Stimulated activated naive CD8-positive, alpha-beta T cell treated with anti-CD3 and anti-CD28 coated beads, Interleukin-15, Interleukin-2, amounts not matched to agents 100 ng/mL and 50 ng/mL, for 24 hours (primary cell): ENCODE measurements around the gene TOMM5.

Experiments used
- H3K27ac Mint-ChIP-seq: one replicate; pipeline ENCODE4 v1.8.0; 2021; ENCODE audit warnings: mild to moderate bottlenecking, mixed read lengths
- H3K27me3 Mint-ChIP-seq: one replicate; pipeline ENCODE4 v1.8.0; 2021; ENCODE audit warnings: mixed read lengths
- H3K36me3 Mint-ChIP-seq: one replicate; pipeline ENCODE4 v1.8.0; 2021; ENCODE audit warnings: low read depth, mixed read lengths
- H3K4me1 Mint-ChIP-seq: one replicate; pipeline ENCODE4 v1.8.0; 2021; ENCODE audit warnings: low read depth, mixed read lengths
- H3K4me3 Mint-ChIP-seq: one replicate; pipeline ENCODE4 v1.8.0; 2021; ENCODE audit warnings: mild to moderate bottlenecking, mixed read lengths
- H3K9me3 Mint-ChIP-seq: one replicate; pipeline ENCODE4 v1.8.0; 2021; ENCODE audit warnings: mixed read lengths

TOMM5 gene

DNA sequence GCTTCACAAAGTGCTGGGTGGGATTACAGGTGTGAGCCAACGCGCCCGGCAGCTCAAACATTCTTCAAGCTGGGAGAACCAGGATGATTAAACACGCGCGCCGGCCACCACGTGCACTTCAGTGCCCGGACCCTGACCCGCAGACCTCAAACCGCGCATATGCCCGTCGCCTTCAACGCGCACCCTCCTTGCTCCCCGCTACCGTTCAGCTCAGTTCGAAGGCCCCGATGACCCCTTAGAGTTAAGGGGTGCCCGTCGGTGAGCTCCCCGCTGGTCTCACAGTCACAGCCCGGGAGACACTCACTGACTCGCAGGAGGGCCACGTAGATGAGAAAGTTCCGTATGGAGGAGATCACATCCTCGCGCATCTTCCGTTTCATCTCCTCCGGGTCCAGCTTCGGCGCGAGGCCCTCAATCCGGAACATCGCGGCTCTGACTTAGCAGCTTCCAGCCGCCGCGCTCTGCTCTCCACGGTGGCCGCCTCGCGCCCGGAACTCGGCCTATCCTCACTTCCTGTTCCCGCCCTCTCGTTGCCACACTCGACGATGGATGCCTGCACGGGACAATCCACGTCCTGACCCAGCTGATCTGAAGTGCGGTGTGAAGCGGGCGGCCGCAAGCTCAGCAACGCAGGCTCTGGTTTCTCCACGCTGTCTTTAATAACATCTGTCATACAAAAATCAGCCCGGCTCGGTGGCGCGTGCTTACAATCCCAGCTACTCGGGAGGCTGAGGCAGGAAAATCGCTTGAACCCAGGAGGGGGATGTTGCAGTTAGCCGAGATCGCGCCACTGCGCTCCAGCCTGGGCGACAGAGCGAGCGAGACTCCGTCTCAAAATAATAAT lies at the start of gene TOMM5:
Gene TOMM5, minus strand, starts transcription at position 490 of the 844 bp plus-strand sequence. Its CDS starts 65 bp downstream, at position 425.
- peak within 1 kb of the TSS; percentile 96 for H3K4me3 Mint-ChIP-seq
- peaks cover 14% of the 10 kb centered on the region for H3K27me3 Mint-ChIP-seq
- peaks cover 45% of the 10 kb centered on the region for H3K4me1 Mint-ChIP-seq
- peak within 1 kb of the TSS; percentile 99 for H3K27ac Mint-ChIP-seq
- no peaks in the 10 kb centered on the region for H3K9me3 Mint-ChIP-seq
- peaks cover 43% of the 10 kb centered on the region for H3K36me3 Mint-ChIP-seq

DNA sequence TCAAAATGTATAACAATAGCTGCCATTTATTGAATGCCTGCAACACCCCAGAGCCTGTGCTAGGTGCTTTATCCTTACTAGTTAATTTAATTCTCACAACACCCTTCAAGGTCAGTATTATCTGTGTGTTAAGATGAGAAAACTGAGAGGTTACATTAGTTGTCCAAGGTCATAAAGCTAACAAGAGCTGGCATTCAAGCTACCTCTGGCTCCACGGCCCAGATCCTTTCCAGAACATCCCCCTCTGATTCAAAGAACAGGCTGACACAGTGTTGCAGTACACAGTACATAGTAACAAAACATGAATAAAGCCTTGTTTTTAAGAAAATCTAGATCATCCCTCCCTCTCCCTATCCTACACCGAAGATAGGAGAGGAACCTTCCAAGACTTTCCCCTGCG lies 48.9 kb upstream of the TOMM5 start:
- Mint-ChIP-seq H3K9me3 (no peaks in the 10 kb centered on the region), H3K27me3 (peaks cover 35% of the 10 kb centered on the region), H3K4me3 (no peak overlapping the region), H3K36me3 (no peaks in the 10 kb centered on the region), H3K27ac (no peak overlapping the region), H3K4me1 (no peaks in the 10 kb centered on the region)

DNA sequence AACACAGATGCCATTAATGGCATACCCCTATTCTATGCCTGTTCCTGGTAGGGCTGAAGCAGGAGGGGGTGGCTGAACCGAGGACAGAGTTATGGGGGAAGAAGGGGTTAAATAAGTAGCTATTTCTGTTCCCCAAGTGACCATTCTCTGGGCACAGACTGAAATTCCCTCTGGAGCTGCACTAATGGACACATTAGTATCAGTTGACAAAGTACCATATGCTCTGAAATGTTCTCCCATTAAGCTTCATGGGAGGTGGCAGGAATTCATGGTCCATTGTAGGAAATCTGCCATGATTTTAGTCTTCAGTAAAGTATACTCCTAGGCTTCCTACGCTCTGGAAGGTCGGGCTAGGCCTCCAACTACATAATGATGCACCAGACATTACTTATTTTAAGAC lies 47.8 kb upstream of the TOMM5 start:
- H3K4me3 Mint-ChIP-seq = no peak overlapping the region
- no peaks in the 10 kb centered on the region for H3K36me3 Mint-ChIP-seq
- H3K9me3 Mint-ChIP-seq = no peaks in the 10 kb centered on the region
- H3K27ac Mint-ChIP-seq = no peak overlapping the region
- H3K4me1 Mint-ChIP-seq = no peaks in the 10 kb centered on the region
- H3K27me3 Mint-ChIP-seq = peaks cover 32% of the 10 kb centered on the region

DNA sequence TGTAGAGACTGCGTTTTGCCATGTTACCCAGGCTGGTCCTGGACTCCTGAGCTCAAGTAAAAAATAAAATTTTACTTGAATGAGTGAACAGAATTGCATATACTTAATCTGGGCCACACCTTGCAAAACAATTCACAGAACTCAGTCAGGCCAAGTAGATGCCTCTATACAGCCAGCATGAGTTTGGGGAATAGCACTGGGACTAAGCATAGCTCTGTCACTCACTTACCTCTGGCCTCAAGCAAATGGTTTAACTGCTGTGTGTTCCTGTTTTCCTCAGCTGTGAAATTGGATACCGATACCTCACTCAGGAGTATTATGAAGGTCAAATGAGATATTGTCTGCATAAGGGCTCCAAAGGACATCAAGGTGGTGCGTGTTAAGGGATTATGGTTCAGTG lies 47.4 kb upstream of the TOMM5 start:
- no peak overlapping the region for H3K27ac Mint-ChIP-seq
- no peaks in the 10 kb centered on the region for H3K9me3 Mint-ChIP-seq
- H3K36me3 Mint-ChIP-seq = no peaks in the 10 kb centered on the region
- H3K4me3 Mint-ChIP-seq = no peak overlapping the region
- H3K27me3 Mint-ChIP-seq = peaks cover 31% of the 10 kb centered on the region
- H3K4me1 Mint-ChIP-seq = no peaks in the 10 kb centered on the region

DNA sequence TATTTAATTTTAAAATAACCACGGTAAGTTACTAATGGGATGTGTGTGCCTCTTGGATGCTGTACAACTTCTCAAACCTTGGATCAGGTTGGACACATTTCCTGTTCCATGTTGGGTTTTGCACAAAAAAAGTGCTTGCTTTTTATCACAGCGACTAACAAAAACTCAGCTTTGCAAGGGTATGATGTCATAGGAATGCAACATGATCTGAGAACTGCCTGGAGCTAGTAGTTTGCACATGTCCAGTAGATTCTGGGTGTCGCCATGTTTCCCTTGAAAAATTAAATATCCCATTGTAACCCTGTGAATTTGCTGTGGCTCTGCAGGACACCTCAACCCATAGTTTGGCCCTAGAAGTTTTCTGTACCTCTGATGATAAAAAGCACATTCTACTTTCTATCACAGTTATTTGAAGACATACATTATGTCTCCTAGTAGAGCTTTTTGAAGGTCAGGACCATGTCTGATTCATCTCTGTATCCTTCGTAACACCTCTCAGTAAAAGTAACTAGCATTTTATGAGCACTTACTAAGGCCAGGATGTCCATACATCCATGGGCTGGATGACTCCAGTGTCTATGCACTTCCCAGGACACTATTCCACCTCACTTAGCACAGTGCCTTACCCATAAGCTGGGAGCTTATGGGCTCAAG lies 46.8 kb upstream of the TOMM5 start:
- Mint-ChIP-seq H3K9me3 (no peaks in the 10 kb centered on the region), H3K36me3 (no peaks in the 10 kb centered on the region), H3K4me3 (no peak overlapping the region), H3K27me3 (peaks cover 27% of the 10 kb centered on the region), H3K4me1 (no peaks in the 10 kb centered on the region), H3K27ac (no peak overlapping the region)

DNA sequence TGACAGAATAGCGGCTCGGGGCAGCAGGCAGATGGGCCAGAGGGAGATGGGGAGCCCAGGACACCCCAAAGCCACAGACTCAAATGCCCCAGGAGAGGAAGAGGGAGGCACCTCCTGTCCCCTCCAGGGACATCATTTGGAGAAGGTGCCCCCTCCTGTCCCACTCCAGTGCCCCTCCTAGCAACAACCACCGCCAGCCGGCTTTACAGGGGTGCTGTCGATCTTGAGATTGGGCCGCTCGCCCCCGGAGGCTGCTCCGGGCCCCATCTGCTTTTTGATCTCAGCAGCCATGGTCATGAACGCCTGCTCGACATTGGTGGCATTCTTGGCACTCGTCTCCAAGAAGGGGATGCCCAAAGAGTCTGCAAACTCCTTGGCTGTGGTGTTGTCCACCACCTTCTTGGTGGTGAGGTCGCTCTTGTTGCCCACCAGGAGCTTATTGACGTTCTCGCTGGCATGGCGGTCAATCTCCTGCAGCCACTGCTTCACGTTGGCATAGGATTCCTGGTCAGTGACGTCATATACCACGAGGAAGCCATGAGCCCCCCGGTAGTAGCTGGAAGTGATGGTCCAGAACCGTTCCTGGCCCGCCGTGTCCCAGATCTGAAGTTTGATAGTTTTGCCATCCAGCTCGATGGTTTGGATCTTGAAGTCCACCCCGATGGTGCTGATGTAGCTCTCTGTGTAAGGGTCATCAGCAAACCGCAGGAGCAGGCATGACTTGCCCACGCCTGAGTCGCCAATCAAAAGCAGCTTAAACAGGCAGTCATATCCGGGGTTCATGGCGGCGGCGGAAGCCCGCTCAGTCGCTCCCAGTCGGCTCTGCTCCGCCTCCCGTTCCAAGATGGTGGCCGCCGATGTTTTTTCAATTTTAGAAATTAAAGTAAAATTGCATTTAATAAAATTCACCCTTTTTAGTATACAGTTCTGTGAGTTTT lies 44.4 kb upstream of the TOMM5 start:
- H3K27ac Mint-ChIP-seq = no peak overlapping the region
- H3K4me1 Mint-ChIP-seq = no peaks in the 10 kb centered on the region
- no peak overlapping the region for H3K4me3 Mint-ChIP-seq
- H3K9me3 Mint-ChIP-seq = no peaks in the 10 kb centered on the region
- no peaks in the 10 kb centered on the region for H3K36me3 Mint-ChIP-seq
- peaks cover 13% of the 10 kb centered on the region for H3K27me3 Mint-ChIP-seq

DNA sequence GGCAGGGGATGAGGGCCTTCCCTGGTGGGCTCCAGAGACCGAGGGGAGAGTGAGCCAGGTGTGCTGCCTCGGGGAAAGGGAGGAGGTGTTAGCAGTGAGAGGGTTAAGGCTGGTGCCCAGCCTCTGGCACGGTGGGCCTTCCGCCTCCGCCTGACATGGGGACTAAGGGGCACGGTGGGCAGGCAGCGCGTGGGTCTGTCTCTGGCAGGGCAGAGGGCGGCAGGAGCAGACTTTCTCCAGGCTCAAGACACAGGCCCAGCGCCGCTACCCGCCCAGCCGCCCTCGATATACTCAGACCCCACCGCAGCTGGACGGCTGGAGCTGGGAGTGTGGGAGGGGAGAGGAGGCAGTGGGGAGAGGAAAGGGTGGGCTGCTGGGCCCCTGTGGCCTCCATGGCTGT lies 43.4 kb upstream of the TOMM5 start:
- Mint-ChIP-seq H3K4me3 (no peak overlapping the region), H3K4me1 (no peaks in the 10 kb centered on the region), H3K27ac (no peak overlapping the region), H3K9me3 (no peaks in the 10 kb centered on the region), H3K27me3 (peaks cover 3% of the 10 kb centered on the region), H3K36me3 (no peaks in the 10 kb centered on the region)

DNA sequence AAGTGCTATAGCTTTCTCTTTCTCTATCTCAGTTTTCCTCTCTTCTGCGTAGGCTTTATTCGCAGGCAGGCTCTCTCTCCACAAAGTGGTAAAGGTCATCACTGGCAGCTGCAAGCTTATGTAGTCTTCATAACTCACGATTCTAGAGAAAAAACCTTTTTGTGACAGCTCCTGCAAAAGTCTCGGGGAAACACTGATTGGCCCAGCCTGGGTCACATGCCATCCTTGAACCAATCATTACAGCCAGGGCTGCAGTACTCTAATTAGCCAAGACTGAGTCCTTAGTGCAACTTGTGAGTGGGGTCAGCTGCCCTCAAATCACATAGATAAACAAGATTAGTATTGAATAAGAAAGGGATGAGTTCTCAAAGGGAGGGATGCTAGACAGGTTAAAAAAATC lies 40.1 kb upstream of the TOMM5 start:
- no peaks in the 10 kb centered on the region for H3K9me3 Mint-ChIP-seq
- H3K4me1 Mint-ChIP-seq = no peaks in the 10 kb centered on the region
- no peak overlapping the region for H3K27ac Mint-ChIP-seq
- no peak overlapping the region for H3K4me3 Mint-ChIP-seq
- no peaks in the 10 kb centered on the region for H3K36me3 Mint-ChIP-seq
- peaks cover 2% of the 10 kb centered on the region for H3K27me3 Mint-ChIP-seq

DNA sequence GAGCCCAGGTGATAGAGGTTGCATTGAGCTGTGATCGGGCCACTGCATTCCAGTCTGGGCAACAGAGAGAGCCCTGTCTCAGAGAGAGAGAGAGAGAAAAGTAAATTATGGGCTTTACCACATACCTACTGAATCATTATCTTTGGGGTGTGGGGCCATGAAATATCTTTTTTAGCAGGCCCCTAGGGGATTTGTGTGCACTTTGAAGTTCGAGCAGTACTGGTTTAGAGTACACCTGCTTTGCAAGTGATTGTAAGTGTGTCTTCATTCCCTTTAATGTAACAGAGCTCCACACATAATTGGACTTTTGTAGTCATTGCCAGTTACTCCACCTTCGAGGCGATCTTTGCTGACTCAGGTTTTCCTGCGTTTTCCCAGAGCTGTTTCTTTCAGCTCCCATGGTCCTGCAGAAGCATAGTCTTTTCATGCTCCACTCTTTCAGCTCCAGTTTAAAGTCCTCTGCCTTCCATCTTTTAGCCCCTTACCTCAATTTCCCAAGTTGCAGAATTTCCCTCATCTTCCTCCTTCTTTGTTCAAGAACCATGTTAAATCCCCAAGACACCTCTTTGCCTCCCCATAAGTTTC lies 34.4 kb upstream of the TOMM5 start:
- no peak overlapping the region for H3K27ac Mint-ChIP-seq

DNA sequence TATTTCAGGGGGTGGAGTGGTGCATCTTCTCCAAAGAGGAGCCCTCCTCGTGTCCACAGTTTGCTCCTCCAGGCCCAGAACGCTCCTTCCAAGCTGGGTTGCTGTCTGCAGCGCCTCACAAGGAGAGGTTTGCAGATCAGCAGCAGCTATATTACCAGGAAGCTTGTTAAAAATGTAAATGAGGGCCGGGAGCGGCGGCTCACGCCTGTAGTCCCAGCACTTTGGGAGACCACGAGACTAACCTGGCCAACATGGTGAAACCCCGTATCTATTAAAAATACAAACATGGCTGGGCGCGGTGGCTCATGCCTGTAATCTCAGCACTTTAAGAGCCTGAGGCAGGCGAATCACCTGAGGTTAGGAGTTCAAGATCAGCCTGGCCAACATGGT lies 33.4 kb upstream of the TOMM5 start:
- Mint-ChIP-seq H3K4me3 (no peak overlapping the region), H3K27ac (no peak overlapping the region), H3K4me1 (no peaks in the 10 kb centered on the region), H3K9me3 (no peaks in the 10 kb centered on the region), H3K36me3 (no peaks in the 10 kb centered on the region), H3K27me3 (no peaks in the 10 kb centered on the region)

More for the DNA sequence above, 34.4 kb upstream of the TOMM5 start:
- no peaks in the 10 kb centered on the region for H3K27me3 Mint-ChIP-seq
- no peak overlapping the region for H3K4me3 Mint-ChIP-seq
- no peaks in the 10 kb centered on the region for H3K4me1 Mint-ChIP-seq
- no peaks in the 10 kb centered on the region for H3K9me3 Mint-ChIP-seq
- H3K36me3 Mint-ChIP-seq = no peaks in the 10 kb centered on the region

DNA sequence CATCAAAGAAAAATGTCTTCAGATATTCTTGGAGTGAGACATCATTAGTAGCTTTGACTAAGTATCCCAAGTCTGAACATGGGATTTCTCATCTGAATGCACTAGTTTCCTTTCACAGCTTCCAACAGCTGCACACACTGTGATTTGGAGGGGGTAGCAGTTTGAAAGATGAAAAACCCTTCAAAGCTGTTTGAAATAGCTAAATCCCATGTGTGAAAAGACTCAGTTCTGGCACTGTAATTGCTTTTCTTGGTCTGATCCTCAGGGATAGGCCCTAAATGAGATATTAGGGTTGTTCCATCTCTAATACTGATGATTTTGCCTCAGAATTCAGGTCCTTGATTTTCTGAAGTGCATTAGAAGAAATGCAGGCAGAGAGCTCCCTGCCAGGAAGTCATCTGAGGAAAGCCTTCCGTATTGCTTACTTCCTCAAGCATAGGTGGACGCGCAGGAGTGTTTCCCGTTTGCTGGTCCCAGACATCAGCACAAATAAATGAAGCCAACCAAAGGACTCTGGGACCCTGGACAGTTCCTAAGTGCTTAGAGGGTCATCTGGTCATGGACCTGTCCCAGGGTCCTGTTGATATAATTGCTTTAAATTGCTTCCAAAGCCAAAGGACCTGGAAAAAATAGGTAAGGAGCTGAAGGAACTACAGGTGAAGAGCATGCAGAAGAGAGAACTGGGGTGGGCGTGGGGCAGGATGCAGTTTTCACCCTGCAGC lies 32.8 kb upstream of the TOMM5 start:
- Mint-ChIP-seq H3K9me3 (no peaks in the 10 kb centered on the region), H3K4me3 (no peak overlapping the region), H3K36me3 (no peaks in the 10 kb centered on the region), H3K4me1 (no peaks in the 10 kb centered on the region), H3K27ac (no peak overlapping the region), H3K27me3 (no peaks in the 10 kb centered on the region)

DNA sequence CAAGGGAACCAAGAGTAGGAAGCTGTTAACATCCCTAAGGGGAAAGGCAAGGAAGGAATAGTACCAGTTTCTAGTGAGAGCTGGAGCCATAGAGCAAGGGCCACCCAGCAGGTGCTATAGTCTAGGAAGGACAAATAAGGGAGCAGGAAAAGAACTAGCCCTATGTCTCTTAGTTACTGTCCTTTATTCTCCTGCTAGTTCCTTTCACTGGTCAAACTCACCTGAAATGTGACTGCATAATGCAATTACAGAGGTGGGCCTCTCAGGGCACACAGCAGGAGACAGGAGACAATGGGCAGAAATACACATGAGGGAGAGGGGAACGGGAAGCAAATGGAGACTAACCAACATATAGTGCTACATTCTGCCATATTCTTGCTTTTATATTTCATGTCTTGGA lies 31.7 kb upstream of the TOMM5 start:
- Mint-ChIP-seq H3K36me3 (no peaks in the 10 kb centered on the region), H3K27me3 (no peaks in the 10 kb centered on the region), H3K27ac (no peak overlapping the region), H3K4me3 (no peak overlapping the region), H3K9me3 (no peaks in the 10 kb centered on the region), H3K4me1 (no peaks in the 10 kb centered on the region)

DNA sequence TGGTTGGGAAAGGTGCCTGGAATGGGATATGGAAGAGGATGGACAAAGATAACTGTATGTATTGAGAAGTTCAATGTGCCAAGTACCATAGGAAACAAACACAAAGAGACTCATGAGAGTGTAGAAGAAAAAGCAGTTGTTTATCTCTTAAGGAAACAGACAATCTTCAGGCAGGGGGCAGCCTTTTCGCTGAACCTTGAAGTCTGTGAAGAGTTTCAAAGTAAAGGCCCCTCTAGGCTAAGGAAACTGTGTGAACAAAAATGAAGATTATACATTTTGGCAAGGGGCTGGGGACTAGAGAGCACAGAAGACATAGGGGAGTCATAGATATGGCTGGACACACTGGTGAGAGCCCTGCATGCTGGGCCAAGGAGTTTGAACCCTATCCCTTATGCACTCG lies 30.9 kb upstream of the TOMM5 start:
- Mint-ChIP-seq H3K27ac (no peak overlapping the region), H3K9me3 (no peaks in the 10 kb centered on the region), H3K4me1 (no peaks in the 10 kb centered on the region), H3K4me3 (no peak overlapping the region), H3K27me3 (no peaks in the 10 kb centered on the region), H3K36me3 (no peaks in the 10 kb centered on the region)

DNA sequence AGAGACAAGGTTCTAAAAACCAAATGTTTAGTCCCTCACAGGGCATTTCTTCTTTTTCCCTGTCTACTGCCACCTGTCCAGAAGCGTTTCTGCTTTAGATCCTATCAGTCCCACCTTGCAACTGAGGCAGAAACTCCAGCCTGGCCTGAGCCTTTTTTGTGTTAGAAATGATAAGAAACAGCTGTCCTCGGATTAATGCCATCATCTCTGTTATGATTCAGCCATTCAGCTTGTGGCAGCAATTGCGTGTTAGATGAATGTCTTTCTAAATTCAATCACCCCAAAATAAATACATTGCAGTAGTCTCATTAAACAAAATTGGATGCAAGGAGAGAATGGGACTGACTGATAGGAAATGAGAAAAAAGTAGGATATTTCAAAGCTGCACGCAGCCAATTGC lies 30.1 kb upstream of the TOMM5 start:
- Mint-ChIP-seq H3K27me3 (no peaks in the 10 kb centered on the region), H3K27ac (no peak overlapping the region), H3K36me3 (no peaks in the 10 kb centered on the region), H3K4me1 (no peaks in the 10 kb centered on the region), H3K9me3 (no peaks in the 10 kb centered on the region), H3K4me3 (no peak overlapping the region)
